ENCODE measurements around the gene LDLRAD4. TPM values are rescaled to one million over a fixed set of nuclear protein-coding genes. Genes with fewer than 3 reads are reported as not detected.

The LDLRAD4 gene
- polyA plus RNA-seq, 1 of the 3 experiments (the other 2 are of a cell fraction), result 0.16 TPM

DNA sequence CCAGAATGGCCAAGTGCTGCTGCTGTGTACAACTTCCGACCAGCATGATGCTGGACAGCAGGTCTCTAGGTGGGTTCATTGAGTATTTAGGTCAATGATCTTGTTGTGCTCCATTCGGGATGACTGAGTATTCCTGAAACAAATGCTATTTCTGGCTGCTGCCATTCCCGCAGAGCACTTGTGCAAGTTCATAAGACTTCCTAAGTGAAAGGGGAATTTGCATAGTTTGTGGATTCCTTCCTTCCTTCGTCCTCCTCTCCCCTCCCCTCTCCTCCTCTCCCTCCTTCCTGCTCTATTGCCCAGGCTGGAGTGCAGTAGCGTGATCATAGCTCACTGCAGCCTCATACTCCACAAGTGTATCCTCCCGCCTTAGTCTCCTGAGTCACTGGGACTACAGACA lies 40.4 kb downstream of the LDLRAD4 start:
- no peak for DNase-seq
- Histone ChIP-seq H3K9ac (no peak overlapping the region), H3K27ac (ENCODE audit: low read depth in 2 of 2, low read length in 1 of 2) (no peak overlapping the region), H3F3A (replicated peaks; ENCODE audit: insufficient read depth) (no peaks in the 10 kb centered on the region), H4K20me1 (ENCODE audit: insufficient read depth) (no peaks in the 10 kb centered on the region), H3K4me1 (ENCODE audit: control insufficient read depth in 1 of 2, insufficient read depth in 2 of 2, low read depth in 1 of 2, low read length in 1 of 2) (peaks cover 0 to 29% of the 10 kb centered on the region in 2 experiments; a peak in 1 of 4 replicates), H3K27me3 (ENCODE audit: insufficient read depth) (no peaks in the 10 kb centered on the region), H3K9me2 (no peaks in the 10 kb centered on the region), H3K36me3 (replicated peaks in 1 of 2; ENCODE audit: control insufficient read depth in 1 of 2, insufficient read depth in 2 of 2, low read length in 1 of 2) (no peaks in the 10 kb centered on the region), H3K4me3 (ENCODE audit: low read depth in 2 of 2, low read length in 1 of 2) (no peak overlapping the region), H3K9me3 (no peaks in the 10 kb centered on the region), H3K79me2 (ENCODE audit: insufficient read depth) (no peaks in the 10 kb centered on the region), H3K4me2 (no peak overlapping the region), H2AFZ (ENCODE audit: low read depth) (no peak overlapping the region)
- CTCF ChIA-PET, result no interaction called here
- TF ChIP-seq GABPA (IDR thresholded peaks at IDR 0.05; ENCODE audit: low read depth), result no peak
- TF ChIP-seq, protein P1, sequence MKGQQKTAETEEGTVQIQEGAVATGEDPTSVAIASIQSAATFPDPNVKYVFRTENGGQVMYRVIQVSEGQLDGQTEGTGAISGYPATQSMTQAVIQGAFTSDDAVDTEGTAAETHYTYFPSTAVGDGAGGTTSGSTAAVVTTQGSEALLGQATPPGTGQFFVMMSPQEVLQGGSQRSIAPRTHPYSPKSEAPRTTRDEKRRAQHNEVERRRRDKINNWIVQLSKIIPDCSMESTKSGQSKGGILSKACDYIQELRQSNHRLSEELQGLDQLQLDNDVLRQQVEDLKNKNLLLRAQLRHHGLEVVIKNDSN (IDR thresholded peaks at IDR 0.05; ENCODE audit: borderline replicate concordance, low read depth), result no peak
- TF ChIP-seq, protein P2, sequence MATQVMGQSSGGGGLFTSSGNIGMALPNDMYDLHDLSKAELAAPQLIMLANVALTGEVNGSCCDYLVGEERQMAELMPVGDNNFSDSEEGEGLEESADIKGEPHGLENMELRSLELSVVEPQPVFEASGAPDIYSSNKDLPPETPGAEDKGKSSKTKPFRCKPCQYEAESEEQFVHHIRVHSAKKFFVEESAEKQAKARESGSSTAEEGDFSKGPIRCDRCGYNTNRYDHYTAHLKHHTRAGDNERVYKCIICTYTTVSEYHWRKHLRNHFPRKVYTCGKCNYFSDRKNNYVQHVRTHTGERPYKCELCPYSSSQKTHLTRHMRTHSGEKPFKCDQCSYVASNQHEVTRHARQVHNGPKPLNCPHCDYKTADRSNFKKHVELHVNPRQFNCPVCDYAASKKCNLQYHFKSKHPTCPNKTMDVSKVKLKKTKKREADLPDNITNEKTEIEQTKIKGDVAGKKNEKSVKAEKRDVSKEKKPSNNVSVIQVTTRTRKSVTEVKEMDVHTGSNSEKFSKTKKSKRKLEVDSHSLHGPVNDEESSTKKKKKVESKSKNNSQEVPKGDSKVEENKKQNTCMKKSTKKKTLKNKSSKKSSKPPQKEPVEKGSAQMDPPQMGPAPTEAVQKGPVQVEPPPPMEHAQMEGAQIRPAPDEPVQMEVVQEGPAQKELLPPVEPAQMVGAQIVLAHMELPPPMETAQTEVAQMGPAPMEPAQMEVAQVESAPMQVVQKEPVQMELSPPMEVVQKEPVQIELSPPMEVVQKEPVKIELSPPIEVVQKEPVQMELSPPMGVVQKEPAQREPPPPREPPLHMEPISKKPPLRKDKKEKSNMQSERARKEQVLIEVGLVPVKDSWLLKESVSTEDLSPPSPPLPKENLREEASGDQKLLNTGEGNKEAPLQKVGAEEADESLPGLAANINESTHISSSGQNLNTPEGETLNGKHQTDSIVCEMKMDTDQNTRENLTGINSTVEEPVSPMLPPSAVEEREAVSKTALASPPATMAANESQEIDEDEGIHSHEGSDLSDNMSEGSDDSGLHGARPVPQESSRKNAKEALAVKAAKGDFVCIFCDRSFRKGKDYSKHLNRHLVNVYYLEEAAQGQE (IDR thresholded peaks at IDR 0.05; ENCODE audit: low read depth, low read length), result no peak
- TF ChIP-seq TCF12 (IDR thresholded peaks at IDR 0.05), result no peak
- TF ChIP-seq POLR2AphosphoS5 (IDR thresholded peaks at IDR 0.05; ENCODE audit: low read depth, low read length), result no peak
- TF ChIP-seq IRF3 (IDR thresholded peaks at IDR 0.05; ENCODE audit: low read depth, low read length), result no peak
- TF ChIP-seq FOXJ3 (CRISPR knock-in tag; IDR thresholded peaks at IDR 0.05), result no peak
- no peak for TF ChIP-seq RAD21 (IDR thresholded peaks at IDR 0.05; ENCODE audit: low read length)
- no peak for TF ChIP-seq EZH2phosphoT487 (IDR thresholded peaks at IDR 0.05; ENCODE audit: borderline replicate concordance, low read depth)
- no peak for TF ChIP-seq RCOR1 (IDR thresholded peaks at IDR 0.05; ENCODE audit: low read length)
- no peak for TF ChIP-seq NRF1 (IDR thresholded peaks at IDR 0.05; ENCODE audit: low read depth, low read length)
- TF ChIP-seq, protein P3, sequence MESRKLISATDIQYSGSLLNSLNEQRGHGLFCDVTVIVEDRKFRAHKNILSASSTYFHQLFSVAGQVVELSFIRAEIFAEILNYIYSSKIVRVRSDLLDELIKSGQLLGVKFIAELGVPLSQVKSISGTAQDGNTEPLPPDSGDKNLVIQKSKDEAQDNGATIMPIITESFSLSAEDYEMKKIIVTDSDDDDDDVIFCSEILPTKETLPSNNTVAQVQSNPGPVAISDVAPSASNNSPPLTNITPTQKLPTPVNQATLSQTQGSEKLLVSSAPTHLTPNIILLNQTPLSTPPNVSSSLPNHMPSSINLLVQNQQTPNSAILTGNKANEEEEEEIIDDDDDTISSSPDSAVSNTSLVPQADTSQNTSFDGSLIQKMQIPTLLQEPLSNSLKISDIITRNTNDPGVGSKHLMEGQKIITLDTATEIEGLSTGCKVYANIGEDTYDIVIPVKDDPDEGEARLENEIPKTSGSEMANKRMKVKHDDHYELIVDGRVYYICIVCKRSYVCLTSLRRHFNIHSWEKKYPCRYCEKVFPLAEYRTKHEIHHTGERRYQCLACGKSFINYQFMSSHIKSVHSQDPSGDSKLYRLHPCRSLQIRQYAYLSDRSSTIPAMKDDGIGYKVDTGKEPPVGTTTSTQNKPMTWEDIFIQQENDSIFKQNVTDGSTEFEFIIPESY (IDR thresholded peaks at IDR 0.05; ENCODE audit: borderline replicate concordance, low read depth), result no peak
- POLR2A ChIA-PET, result no interaction called here
- WGBS (ENCODE audit: low lambda C conversion rate), result 80% methylated on average over 6 of the region's 6 CpGs

Data from SK-N-SH (cell line).